Liver (tissue), 9 donors: ENCODE results near the gene RARB. TPM values are rescaled to one million over a fixed set of nuclear protein-coding genes. Genes with fewer than 3 reads are reported as not detected.

ENCODE experiments used
- DNase-seq: peaks from one replicate; pipeline ENCODE4 v3.0.0-alpha.2; 2017; ENCODE audit warnings: low spot score
- H3K27ac ChIP-seq, 2 donors: one replicate each; pipeline ENCODE4 v1.7.0; 2013; ENCODE audit warnings: inconsistent platforms in 2 of 2, low read length in 2 of 2, control low read depth in 1 of 2, low read depth in 1 of 2, mild to moderate bottlenecking in 1 of 2
- H3K27me3 ChIP-seq, 4 donors: one replicate each; pipeline versions ENCODE4 v1.6.1 to v1.7.0; 2013; ENCODE audit warnings: low read length in 3 of 4, inconsistent platforms in 1 of 4, mild to moderate bottlenecking in 1 of 4, moderate library complexity in 1 of 4; ENCODE audit not compliant: control insufficient read depth in 4 of 4, insufficient read depth in 4 of 4
- H3K36me3 ChIP-seq, 4 donors: one replicate each; pipeline versions ENCODE4 v1.6.1 to v1.7.0; 2013; ENCODE audit warnings: low read length in 3 of 4, mild to moderate bottlenecking in 3 of 4, low read depth in 1 of 4, moderate library complexity in 1 of 4; ENCODE audit not compliant: control insufficient read depth in 4 of 4, insufficient read depth in 3 of 4
- H3K4me1 ChIP-seq, 4 donors: one replicate each; pipeline versions ENCODE4 v1.6.1 to v1.7.0; 2013; ENCODE audit warnings: low read length in 3 of 4, mild to moderate bottlenecking in 3 of 4, moderate library complexity in 1 of 4; ENCODE audit not compliant: control insufficient read depth in 4 of 4, insufficient read depth in 4 of 4
- H3K4me3 ChIP-seq, 3 donors: one replicate each; pipeline versions ENCODE4 v1.6.1 to v1.7.0; 2013; ENCODE audit warnings: low read length in 3 of 3, control low read depth in 1 of 3, low read depth in 1 of 3, mild to moderate bottlenecking in 1 of 3
- H3K9ac ChIP-seq, 2 donors: one replicate each; pipeline ENCODE4 v1.7.0; 2013; ENCODE audit warnings: low read length in 2 of 2, mild to moderate bottlenecking in 2 of 2, moderate library complexity in 2 of 2, control low read depth in 1 of 2, low read depth in 1 of 2
- H3K9me3 ChIP-seq, 4 donors: one replicate each; pipeline versions ENCODE4 v1.6.1 to v1.7.0; 2013; ENCODE audit warnings: low read length in 3 of 4; ENCODE audit not compliant: control insufficient read depth in 4 of 4
- ATF3 ChIP-seq: IDR thresholded peaks from 2 replicates; pipeline ENCODE4 v1.6.1; 2016; ENCODE audit warnings: antibody characterized with exemption
- EGR1 ChIP-seq, 2 donors: IDR thresholded peaks; 2 replicates each; pipeline ENCODE4 v1.6.1; 2016 to 2018; ENCODE audit warnings: antibody characterized with exemption in 2 of 2, low read depth in 2 of 2
- FOXA1 ChIP-seq: IDR thresholded peaks from 2 replicates; pipeline ENCODE4 v1.6.1; 2016; ENCODE audit warnings: antibody characterized with exemption
- FOXA2 ChIP-seq: IDR thresholded peaks from 2 replicates; pipeline ENCODE4 v1.6.1; 2016; ENCODE audit warnings: antibody characterized with exemption
- GABPA ChIP-seq, 2 donors: IDR thresholded peaks in 1 of 2; conservative IDR thresholded peaks in 1 of 2; 2 replicates each; pipeline ENCODE4 v1.6.1; 2016; ENCODE audit warnings: antibody characterized with exemption in 2 of 2, mild to moderate bottlenecking in 1 of 2, moderate library complexity in 1 of 2
- HNF4A ChIP-seq, 2 donors: conservative IDR thresholded peaks; 2 replicates each; pipeline ENCODE4 v1.6.1; 2016; ENCODE audit warnings: antibody characterized with exemption in 2 of 2, mild to moderate bottlenecking in 2 of 2
- HNF4G ChIP-seq: IDR thresholded peaks from 2 replicates; pipeline ENCODE4 v1.6.1; 2016; ENCODE audit warnings: antibody characterized with exemption
- JUND ChIP-seq, 2 donors: IDR thresholded peaks; 2 replicates each; pipeline ENCODE4 v1.6.1; 2016; ENCODE audit warnings: antibody characterized with exemption in 2 of 2
- MAX ChIP-seq: IDR thresholded peaks from 2 replicates; pipeline ENCODE4 v1.6.1; 2016; ENCODE audit warnings: antibody characterized with exemption
- NR2F2 ChIP-seq: IDR thresholded peaks from 2 replicates; pipeline ENCODE4 v1.6.1; 2016; ENCODE audit warnings: antibody characterized with exemption
- RAD21 ChIP-seq, 2 donors: IDR thresholded peaks; 2 replicates each; pipeline ENCODE4 v1.6.1; 2016; ENCODE audit warnings: antibody characterized with exemption in 2 of 2, mild to moderate bottlenecking in 2 of 2
- RXRA ChIP-seq, 2 donors: IDR thresholded peaks; 2 replicates each; pipeline ENCODE4 v1.6.1; 2017 to 2018; ENCODE audit warnings: antibody characterized with exemption in 2 of 2, mild to moderate bottlenecking in 1 of 2
- SP1 ChIP-seq: IDR thresholded peaks from 2 replicates; pipeline ENCODE4 v1.6.1; 2018; ENCODE audit warnings: antibody characterized with exemption, mild to moderate bottlenecking
- TAF1 ChIP-seq: conservative IDR thresholded peaks from 2 replicates; pipeline ENCODE4 v1.6.1; 2016; ENCODE audit warnings: antibody characterized with exemption, mild to moderate bottlenecking
- YY1 ChIP-seq: IDR thresholded peaks from 2 replicates; pipeline ENCODE4 v1.6.1; 2016; ENCODE audit warnings: antibody characterized with exemption, mild to moderate bottlenecking
- ZBTB33 ChIP-seq: IDR thresholded peaks from 2 replicates; pipeline ENCODE4 v1.6.1; 2016; ENCODE audit warnings: antibody characterized with exemption
- WGBS: extraction: QIAGEN DNeasy Blood & Tissue Kit; methylation state at CpG from one replicate; pipeline ENCODE4 v1.1.7; 2013; 5-methylcytosine and 5-hydroxymethylcytosine counted together
- polyA plus RNA-seq, 2 donors: library from polyadenylated mRNA; stranded (reverse) in 1 of 2; unstranded in 1 of 2; fragments of 200-250 nt in 1 of 2; fragments of >200 nt in 1 of 2; fragmentation: Nextera tagmentation in 1 of 2; extraction: Ambion mirVana in 1 of 2; gene quantifications; one replicate each; pipeline versions ENCODE4 v1.2.1 to v1.2.3, GENCODE V29; 2013 to 2015
- total RNA-seq, 2 donors: library from RNA; depleted of rRNA; stranded (reverse); fragments of >200 nt; gene quantifications; one replicate each; pipeline ENCODE4 v1.2.3, GENCODE V29; 2014
- TF ChIP-seq, protein P1 (sequence below): IDR thresholded peaks from 2 replicates; pipeline ENCODE4 v1.6.1; 2016; ENCODE audit warnings: antibody characterized with exemption, mild to moderate bottlenecking
- TF ChIP-seq, protein P2 (sequence below): fragments of 150-350 bp; IDR thresholded peaks from 2 replicates; pipeline ENCODE4 v1.5.1; 2017; ENCODE audit warnings: improper control_type of control experiment, low read depth, low read length; ENCODE audit not compliant: missing input control
- donor health status: healthy.
- donor health status: healthy.
- donor health status: healthy.
- donor health status: healthy.
- donor health status: healthy.

Gene RARB
- total and polyA plus RNA-seq, 4 donors = 2.1 to 3.3 (median 2.3) TPM

GRCh38 chr3:25456723-25457670 lies 28.9 kb downstream of the RARB start (continued):
- TF ChIP-seq, protein P1, sequence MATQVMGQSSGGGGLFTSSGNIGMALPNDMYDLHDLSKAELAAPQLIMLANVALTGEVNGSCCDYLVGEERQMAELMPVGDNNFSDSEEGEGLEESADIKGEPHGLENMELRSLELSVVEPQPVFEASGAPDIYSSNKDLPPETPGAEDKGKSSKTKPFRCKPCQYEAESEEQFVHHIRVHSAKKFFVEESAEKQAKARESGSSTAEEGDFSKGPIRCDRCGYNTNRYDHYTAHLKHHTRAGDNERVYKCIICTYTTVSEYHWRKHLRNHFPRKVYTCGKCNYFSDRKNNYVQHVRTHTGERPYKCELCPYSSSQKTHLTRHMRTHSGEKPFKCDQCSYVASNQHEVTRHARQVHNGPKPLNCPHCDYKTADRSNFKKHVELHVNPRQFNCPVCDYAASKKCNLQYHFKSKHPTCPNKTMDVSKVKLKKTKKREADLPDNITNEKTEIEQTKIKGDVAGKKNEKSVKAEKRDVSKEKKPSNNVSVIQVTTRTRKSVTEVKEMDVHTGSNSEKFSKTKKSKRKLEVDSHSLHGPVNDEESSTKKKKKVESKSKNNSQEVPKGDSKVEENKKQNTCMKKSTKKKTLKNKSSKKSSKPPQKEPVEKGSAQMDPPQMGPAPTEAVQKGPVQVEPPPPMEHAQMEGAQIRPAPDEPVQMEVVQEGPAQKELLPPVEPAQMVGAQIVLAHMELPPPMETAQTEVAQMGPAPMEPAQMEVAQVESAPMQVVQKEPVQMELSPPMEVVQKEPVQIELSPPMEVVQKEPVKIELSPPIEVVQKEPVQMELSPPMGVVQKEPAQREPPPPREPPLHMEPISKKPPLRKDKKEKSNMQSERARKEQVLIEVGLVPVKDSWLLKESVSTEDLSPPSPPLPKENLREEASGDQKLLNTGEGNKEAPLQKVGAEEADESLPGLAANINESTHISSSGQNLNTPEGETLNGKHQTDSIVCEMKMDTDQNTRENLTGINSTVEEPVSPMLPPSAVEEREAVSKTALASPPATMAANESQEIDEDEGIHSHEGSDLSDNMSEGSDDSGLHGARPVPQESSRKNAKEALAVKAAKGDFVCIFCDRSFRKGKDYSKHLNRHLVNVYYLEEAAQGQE = no peak

GRCh38 chr3:25457671-25458419 lies 29.8 kb downstream of the RARB start:
- no peak for DNase-seq
- WGBS = 81% methylated on average over 7 of the region's 7 CpGs
- no peak overlapping the region for H3K9ac ChIP-seq
- H3K4me3 ChIP-seq = no peak overlapping the region
- no peaks in the 10 kb centered on the region for H3K9me3 ChIP-seq
- no peak overlapping the region for H3K27ac ChIP-seq
- no peaks in the 10 kb centered on the region for H3K27me3 ChIP-seq
- H3K36me3 ChIP-seq = no peaks in the 10 kb centered on the region
- TF ChIP-seq RXRA (IDR thresholded peaks at IDR 0.05) = no peak
- no peak for TF ChIP-seq NR2F2
- TF ChIP-seq EGR1 (IDR thresholded peaks at IDR 0.05; ENCODE audit: low read depth in 2 of 2) = no peak
- no peak for TF ChIP-seq JUND (IDR thresholded peaks at IDR 0.05)
- TF ChIP-seq HNF4G = no peak
- no peak for TF ChIP-seq FOXA1
- no peak for TF ChIP-seq MAX
- TF ChIP-seq ATF3 = no peak
- no peak for TF ChIP-seq ZBTB33
- TF ChIP-seq RAD21 (IDR thresholded peaks at IDR 0.05) = no peak
- no peak for TF ChIP-seq YY1
- no peak for TF ChIP-seq GABPA (IDR thresholded peaks at IDR 0.05 in 1 of 2, conservative IDR thresholded peaks at IDR 0.05 in 1 of 2)
- TF ChIP-seq SP1 = no peak
- TF ChIP-seq, protein P1 = no peak
- TF ChIP-seq, protein P2, sequence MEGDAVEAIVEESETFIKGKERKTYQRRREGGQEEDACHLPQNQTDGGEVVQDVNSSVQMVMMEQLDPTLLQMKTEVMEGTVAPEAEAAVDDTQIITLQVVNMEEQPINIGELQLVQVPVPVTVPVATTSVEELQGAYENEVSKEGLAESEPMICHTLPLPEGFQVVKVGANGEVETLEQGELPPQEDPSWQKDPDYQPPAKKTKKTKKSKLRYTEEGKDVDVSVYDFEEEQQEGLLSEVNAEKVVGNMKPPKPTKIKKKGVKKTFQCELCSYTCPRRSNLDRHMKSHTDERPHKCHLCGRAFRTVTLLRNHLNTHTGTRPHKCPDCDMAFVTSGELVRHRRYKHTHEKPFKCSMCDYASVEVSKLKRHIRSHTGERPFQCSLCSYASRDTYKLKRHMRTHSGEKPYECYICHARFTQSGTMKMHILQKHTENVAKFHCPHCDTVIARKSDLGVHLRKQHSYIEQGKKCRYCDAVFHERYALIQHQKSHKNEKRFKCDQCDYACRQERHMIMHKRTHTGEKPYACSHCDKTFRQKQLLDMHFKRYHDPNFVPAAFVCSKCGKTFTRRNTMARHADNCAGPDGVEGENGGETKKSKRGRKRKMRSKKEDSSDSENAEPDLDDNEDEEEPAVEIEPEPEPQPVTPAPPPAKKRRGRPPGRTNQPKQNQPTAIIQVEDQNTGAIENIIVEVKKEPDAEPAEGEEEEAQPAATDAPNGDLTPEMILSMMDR = no peak
- no peak for TF ChIP-seq HNF4A (conservative IDR thresholded peaks at IDR 0.05)
- no peak for TF ChIP-seq TAF1
- TF ChIP-seq FOXA2 = no peak
- H3K4me1 ChIP-seq = peaks cover 2 to 8% (median 3%) of the 10 kb centered on the region in 4 donors
